Epidermal melanocyte (primary cell): Measurements from ENCODE around the gene CLSTN3.

Experiments
- DNase-seq: peaks from one replicate; pipeline ENCODE4 v3.0.0; 2011; ENCODE audit warnings: low spot score; ENCODE audit not compliant: insufficient read length

The CLSTN3 gene

GRCh38 chr12:7188562-7189397 is 58.6 kb downstream of the CLSTN3 start:
- DNase-seq: peak; percentile 62

GRCh38 chr12:7189398-7190267 is 59.5 kb downstream of the CLSTN3 start, which contains the start of gene PEX5:
TSS of gene PEX5 (plus strand) at chr12:7189686. CDS start at chr12:7190378, 692 bp downstream.
- peak; percentile 76 for DNase-seq

GRCh38 chr12:7190268-7191055 is 60.3 kb downstream of the CLSTN3 start:
- DNase-seq: no peak

- DNase-seq: no peak
Observed at GRCh38 chr12:7193674-7194073, 63.5 kb downstream of the CLSTN3 start.

- DNase-seq: no peak
Observed at GRCh38 chr12:7197841-7198240, 67.7 kb downstream of the CLSTN3 start.

DNA sequence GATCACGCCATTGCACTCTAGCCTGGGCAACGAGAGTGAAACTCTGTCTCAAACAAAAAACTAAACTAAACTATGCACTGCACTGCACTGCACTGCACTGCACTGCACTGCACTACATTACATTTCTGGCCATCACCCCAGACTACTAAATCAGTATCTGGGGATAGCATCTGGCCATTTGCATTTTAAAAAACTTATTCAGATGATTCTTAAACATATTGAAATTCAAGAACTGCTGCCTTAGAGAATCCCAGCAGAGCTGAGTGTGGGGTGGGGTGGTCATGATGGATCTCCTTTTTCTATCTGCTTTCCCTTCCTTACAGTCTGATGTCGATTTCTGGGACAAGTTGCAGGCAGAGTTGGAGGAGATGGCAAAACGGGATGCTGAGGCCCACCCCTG is 72.9 kb downstream of the CLSTN3 start:
- no peak for DNase-seq

- no peak for DNase-seq
Observed at GRCh38 chr12:7205091-7205490, 74.9 kb downstream of the CLSTN3 start.

DNA sequence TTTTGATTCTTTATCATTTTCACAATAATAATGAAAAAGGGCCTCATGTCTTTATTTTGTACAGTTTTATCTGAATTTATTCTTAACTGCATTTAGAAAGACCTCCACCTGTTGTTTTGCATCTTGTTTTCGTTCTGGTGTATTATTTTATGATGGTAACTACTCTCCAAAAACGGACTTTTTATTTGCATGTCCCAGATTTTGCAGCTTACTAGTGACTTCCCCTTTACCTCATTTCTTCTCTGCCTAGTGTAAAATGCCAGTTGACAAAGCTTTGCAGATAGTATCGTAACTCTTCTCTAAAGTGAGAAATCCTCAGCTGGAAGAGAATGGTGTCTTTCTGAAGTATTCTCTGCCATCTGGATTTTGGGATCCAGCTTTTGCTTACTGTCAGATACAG is 76.5 kb downstream of the CLSTN3 start:
- DNase-seq: no peak

DNA sequence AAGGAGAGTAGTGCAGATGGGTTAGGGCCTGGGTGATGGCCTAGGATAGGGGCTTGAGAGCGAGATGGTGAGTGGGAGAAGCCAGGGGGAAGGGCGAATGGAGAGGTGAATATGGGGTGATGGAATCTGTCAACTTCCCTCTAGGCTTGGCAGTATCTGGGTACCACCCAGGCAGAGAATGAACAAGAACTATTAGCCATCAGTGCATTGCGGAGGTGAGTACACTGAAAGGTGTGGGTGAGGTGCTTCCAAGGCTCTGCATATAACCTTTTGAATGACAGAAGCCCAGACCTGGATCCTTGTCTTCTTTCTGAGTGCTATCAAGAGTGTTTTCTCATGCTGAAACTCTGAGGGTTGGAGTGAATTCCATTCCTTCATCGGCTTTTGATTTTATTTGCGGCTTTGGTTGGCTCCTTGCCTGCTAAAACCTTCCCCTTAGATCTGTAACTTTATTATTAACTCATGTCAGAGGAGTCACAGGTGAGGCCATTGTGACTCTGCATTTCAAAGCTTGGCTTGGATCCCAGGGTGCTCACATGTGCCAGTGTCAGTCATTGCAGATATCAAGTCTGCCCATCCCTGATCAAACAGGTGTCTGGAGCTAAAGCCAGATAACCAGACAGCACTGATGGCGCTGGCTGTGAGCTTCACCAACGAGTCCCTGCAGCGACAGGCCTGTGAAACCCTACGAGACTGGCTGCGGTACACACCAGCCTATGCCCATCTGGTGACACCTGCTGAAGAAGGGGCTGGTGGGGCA is 77.9 kb downstream of the CLSTN3 start:
- DNase-seq: no peak
